Measurements from ENCODE around the gene MAP2K5.

The MAP2K5 gene

GRCh38 chr15:67839929-67840748 lies 297.6 kb downstream of the MAP2K5 start, which contains the start of gene RNU6-1:
Gene RNU6-1 (minus strand): TSS chr15:67840045.
- peak; percentile 95 for DNase-seq (ENCODE audit: low spot score)

GRCh38 chr15:67840749-67841512 lies 298.4 kb downstream of the MAP2K5 start:
- DNase-seq (ENCODE audit: low spot score): no peak

GRCh38 chr15:67841513-67841762 lies 298.9 kb downstream of the MAP2K5 start:
- DNase-seq (ENCODE audit: low spot score): no peak

- DNase-seq (ENCODE audit: low spot score): no peak
Observed at GRCh38 chr15:67843092-67843501, 300.6 kb downstream of the MAP2K5 start.

GRCh38 chr15:67843571-67844387 lies 301.3 kb downstream of the MAP2K5 start:
- DNase-seq (ENCODE audit: low spot score): no peak

- DNase-seq (ENCODE audit: low spot score): no peak
Observed at GRCh38 chr15:67845974-67846373, 303.5 kb downstream of the MAP2K5 start.

GRCh38 chr15:67849538-67849937 lies 307.0 kb downstream of the MAP2K5 start:
- no peak for DNase-seq (ENCODE audit: low spot score)

GRCh38 chr15:67850336-67850735 lies 307.8 kb downstream of the MAP2K5 start:
- no peak for DNase-seq (ENCODE audit: low spot score)

GRCh38 chr15:67850994-67851571 lies 308.6 kb downstream of the MAP2K5 start:
- no peak for DNase-seq (ENCODE audit: low spot score)

GRCh38 chr15:67852418-67852817 lies 309.9 kb downstream of the MAP2K5 start:
- DNase-seq (ENCODE audit: low spot score): no peak

- no peak for DNase-seq (ENCODE audit: low spot score)
Observed at GRCh38 chr15:67853454-67853853, 311.0 kb downstream of the MAP2K5 start.

- no peak for DNase-seq (ENCODE audit: low spot score)
Observed at GRCh38 chr15:67854358-67854757, 311.9 kb downstream of the MAP2K5 start.

- DNase-seq (ENCODE audit: low spot score): no peak
Observed at GRCh38 chr15:67855842-67856241, 313.3 kb downstream of the MAP2K5 start.
